ENCODE data around the gene DLG1.

DNA sequence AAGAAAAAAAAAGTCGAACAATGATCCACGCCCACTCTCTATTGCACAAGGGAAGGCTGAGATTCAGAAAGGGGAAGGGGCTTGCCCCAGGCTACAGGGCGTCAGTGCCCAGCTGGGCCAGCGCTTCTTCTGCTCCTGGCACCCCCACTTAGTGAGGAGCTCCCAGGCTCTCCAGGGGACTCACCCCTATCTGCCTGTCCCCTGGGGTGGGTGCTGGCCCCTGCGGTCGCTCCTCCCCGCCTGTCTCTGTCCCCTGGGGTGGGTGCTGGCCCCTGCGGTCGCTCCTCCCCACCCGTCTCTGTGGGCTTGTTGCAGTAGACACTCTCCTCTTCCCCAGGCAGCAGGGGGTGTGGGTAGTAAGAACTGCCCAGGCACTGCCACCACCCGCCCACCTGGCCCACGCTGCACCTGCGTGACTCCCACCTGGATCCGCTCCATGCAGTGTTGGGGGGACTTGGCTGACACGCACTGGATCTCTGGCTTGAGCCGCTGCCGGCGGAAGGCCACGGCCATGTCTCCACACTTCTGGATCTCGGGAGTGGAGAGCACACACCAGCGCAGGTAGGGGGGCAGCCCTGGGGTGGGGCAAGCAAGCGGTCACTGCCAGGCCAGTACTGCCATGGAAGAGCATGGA, 283.4 kb downstream of the DLG1 start:
- TF ChIP-seq, protein P1, sequence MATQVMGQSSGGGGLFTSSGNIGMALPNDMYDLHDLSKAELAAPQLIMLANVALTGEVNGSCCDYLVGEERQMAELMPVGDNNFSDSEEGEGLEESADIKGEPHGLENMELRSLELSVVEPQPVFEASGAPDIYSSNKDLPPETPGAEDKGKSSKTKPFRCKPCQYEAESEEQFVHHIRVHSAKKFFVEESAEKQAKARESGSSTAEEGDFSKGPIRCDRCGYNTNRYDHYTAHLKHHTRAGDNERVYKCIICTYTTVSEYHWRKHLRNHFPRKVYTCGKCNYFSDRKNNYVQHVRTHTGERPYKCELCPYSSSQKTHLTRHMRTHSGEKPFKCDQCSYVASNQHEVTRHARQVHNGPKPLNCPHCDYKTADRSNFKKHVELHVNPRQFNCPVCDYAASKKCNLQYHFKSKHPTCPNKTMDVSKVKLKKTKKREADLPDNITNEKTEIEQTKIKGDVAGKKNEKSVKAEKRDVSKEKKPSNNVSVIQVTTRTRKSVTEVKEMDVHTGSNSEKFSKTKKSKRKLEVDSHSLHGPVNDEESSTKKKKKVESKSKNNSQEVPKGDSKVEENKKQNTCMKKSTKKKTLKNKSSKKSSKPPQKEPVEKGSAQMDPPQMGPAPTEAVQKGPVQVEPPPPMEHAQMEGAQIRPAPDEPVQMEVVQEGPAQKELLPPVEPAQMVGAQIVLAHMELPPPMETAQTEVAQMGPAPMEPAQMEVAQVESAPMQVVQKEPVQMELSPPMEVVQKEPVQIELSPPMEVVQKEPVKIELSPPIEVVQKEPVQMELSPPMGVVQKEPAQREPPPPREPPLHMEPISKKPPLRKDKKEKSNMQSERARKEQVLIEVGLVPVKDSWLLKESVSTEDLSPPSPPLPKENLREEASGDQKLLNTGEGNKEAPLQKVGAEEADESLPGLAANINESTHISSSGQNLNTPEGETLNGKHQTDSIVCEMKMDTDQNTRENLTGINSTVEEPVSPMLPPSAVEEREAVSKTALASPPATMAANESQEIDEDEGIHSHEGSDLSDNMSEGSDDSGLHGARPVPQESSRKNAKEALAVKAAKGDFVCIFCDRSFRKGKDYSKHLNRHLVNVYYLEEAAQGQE (IDR thresholded peaks at IDR 0.05; ENCODE audit: unreplicated experiment), result no peak
- TF ChIP-seq, protein P2, sequence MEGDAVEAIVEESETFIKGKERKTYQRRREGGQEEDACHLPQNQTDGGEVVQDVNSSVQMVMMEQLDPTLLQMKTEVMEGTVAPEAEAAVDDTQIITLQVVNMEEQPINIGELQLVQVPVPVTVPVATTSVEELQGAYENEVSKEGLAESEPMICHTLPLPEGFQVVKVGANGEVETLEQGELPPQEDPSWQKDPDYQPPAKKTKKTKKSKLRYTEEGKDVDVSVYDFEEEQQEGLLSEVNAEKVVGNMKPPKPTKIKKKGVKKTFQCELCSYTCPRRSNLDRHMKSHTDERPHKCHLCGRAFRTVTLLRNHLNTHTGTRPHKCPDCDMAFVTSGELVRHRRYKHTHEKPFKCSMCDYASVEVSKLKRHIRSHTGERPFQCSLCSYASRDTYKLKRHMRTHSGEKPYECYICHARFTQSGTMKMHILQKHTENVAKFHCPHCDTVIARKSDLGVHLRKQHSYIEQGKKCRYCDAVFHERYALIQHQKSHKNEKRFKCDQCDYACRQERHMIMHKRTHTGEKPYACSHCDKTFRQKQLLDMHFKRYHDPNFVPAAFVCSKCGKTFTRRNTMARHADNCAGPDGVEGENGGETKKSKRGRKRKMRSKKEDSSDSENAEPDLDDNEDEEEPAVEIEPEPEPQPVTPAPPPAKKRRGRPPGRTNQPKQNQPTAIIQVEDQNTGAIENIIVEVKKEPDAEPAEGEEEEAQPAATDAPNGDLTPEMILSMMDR (conservative IDR thresholded peaks at IDR 0.05; ENCODE audit: low read depth in 2 of 2), result no peak
- TF ChIP-seq JUNB (IDR thresholded peaks at IDR 0.05; ENCODE audit: unreplicated experiment), result no peak
- TF ChIP-seq EZH2 (IDR thresholded peaks at IDR 0.05; ENCODE audit: low read depth, unreplicated experiment), result no peak
- TF ChIP-seq POLR2AphosphoS5 (IDR thresholded peaks at IDR 0.05; ENCODE audit: low read depth), result no peak
- no peak for TF ChIP-seq CREB1 (CRISPR knock-in tag; IDR thresholded peaks at IDR 0.05; ENCODE audit: low read depth)
- TF ChIP-seq, protein P3, sequence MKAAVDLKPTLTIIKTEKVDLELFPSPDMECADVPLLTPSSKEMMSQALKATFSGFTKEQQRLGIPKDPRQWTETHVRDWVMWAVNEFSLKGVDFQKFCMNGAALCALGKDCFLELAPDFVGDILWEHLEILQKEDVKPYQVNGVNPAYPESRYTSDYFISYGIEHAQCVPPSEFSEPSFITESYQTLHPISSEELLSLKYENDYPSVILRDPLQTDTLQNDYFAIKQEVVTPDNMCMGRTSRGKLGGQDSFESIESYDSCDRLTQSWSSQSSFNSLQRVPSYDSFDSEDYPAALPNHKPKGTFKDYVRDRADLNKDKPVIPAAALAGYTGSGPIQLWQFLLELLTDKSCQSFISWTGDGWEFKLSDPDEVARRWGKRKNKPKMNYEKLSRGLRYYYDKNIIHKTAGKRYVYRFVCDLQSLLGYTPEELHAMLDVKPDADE (IDR thresholded peaks at IDR 0.05), result no peak
